Activated T-helper 1 cell treated with Interleukin-2 at 50 U/mL for 16 hours (primary cell): ENCODE results near the gene ABCC3.

Experiments
- DNase-seq: peaks from one replicate; pipeline ENCODE4 v3.0.0-alpha.2; 2020; ENCODE audit warnings: low read depth

The ABCC3 gene

DNA sequence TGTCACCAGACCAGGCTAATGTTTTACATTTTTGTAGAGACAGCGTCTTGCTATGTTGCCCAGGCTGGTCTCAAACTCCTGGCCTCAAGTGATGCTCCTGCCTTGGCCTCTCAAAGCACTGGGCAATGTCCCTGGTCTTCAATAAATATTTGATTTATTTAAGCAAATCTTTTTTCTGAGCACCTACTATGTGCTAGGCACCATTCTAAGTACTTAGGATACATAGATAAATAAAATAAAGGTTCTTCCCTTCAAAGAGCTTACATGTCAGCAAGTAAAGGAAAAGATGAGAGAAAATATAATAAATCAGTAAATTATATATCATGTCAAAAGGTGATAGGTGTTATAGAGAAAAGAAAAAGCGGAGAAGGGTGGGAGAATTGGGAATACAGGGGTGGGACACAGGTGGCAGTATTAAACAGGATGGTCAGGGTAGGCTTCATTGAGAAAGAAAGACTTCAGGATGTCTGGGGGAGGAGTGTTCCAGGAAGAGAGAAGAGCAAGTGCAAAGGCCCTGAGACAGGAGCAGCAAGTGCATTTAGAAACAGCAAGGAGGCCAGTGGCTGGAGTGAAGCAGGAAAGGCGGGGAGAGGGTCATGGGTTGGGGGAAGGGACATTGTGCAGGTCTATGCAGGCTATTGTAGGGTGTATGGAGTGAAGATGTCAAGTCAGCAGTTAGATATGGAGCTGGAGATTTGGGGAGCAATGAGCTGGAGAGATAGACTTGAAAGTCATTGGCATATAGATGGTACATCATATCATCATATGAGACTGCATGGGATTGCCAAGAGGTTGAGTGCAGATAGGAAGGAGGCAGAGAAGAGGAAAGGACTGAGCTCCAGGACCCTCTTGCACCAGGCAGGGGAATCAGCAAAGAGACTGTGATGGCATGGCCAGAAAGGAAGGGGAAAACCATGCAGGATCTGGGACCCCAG, 11.3 kb downstream of the ABCC3 start:
- DNase-seq, result no peak

DNA sequence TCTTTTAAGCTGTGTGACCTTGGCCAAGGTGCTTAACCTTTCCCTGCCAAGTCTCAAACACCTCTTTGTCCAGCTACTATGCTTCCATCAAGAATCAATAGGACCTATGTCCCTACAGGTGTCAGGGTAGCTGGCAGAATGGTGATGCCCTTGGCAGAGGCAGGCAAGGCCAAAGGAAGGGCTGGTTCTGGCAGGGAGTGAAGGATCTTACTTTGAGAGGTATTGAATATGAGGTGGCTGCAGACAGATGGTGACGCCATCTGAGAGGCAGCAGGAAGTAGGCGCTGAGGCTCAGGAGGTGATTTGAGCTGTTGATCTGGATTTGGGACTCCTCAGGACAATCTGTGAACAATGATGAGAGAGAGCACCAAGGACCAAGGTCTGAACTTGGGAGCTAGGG, 12.5 kb downstream of the ABCC3 start:
- DNase-seq, result no peak

DNA sequence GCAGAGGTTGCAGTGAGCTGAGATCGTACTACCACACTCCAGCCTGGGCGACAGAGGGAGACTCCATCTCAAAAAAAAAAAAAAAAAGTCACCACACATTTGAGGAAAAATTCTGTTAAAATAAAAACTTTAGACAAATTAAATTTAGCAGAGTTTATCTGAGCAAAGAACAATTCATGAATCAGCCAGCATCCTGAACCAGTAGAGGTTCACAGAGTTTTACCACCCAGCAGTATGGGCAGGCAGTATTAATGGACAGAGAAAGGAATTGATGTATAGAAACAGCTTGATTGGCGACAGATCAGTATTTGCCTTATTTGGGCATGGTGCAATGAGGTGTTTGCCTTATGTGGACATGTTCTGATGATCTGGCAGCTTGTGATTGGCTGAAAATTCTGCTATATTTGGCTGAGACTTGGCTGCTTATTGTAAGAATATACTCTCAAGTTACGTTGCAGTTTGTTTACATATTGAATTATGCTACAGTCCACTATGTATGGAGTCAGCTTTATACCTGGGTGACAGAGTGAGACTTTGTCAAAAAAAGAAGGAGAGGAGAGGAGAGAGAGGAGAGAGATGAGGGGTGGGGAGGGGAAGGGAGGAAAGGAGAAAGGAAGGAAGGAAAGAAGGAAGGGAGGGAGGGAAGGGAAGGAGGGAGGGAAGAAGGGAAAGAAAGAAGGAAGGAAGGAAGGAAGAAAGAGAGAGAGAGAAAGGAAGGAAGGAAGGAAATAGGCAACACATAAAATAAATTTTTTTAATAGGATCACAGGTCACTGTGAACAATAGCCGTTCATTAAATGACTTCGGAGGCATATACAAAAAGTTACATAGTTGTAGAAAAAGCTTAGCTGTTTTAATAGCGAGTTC, 14.6 kb downstream of the ABCC3 start:
- no peak for DNase-seq

DNA sequence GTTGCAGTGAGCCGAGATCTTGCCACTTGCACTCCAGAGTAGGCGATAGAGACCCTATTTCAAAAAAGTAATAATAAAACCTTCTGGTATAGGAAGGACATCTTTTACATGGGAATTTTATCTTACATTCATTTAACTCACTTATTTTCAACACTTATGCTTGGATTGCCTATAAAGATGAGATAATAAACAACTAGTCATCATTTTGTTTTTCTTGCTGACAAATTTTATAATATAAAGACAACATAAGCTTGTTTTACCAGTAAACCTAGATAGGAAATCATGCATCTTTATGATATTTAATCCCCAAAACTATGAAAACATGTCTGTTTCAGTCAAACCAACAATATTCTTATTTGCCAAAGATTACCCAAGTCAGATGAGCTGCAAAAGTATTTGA, 17.0 kb downstream of the ABCC3 start:
- DNase-seq, result no peak

GRCh38 chr17:50653738-50654137, 19.1 kb downstream of the ABCC3 start:
- DNase-seq, result no peak

DNA sequence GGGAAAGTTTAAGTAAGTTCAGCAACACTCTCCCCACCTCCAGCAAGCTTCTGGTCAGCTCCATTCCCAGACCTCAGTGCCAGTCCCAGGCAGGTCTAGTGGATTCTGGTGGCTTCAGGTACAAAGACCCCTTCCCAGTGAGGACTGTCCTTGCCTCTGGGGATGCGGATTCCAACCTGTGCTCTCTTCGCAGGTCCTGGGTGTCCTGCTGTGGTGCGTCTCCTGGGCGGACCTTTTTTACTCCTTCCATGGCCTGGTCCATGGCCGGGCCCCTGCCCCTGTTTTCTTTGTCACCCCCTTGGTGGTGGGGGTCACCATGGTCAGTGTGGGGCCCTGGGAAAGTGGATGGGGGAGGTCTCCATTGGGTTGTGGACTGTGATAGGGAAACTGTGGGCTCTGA, 21.8 kb downstream of the ABCC3 start:
- no peak for DNase-seq

DNA sequence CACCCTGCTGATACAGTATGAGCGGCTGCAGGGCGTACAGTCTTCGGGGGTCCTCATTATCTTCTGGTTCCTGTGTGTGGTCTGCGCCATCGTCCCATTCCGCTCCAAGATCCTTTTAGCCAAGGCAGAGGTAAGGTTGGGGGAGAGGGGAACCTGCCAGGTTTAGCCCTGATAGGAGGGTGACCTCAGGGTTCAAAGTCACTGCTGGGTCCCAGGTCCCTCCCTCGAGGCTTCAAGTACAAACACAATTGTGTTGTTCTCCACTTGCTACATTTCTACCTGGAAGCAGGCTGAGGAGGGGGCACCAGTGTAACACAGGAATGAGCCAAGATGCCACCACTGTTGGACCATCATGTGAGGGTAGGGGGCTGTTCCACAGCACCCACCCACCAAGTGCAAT, 22.4 kb downstream of the ABCC3 start:
- no peak for DNase-seq

- no peak for DNase-seq
Observed at GRCh38 chr17:50657627-50658026, 22.9 kb downstream of the ABCC3 start.

DNA sequence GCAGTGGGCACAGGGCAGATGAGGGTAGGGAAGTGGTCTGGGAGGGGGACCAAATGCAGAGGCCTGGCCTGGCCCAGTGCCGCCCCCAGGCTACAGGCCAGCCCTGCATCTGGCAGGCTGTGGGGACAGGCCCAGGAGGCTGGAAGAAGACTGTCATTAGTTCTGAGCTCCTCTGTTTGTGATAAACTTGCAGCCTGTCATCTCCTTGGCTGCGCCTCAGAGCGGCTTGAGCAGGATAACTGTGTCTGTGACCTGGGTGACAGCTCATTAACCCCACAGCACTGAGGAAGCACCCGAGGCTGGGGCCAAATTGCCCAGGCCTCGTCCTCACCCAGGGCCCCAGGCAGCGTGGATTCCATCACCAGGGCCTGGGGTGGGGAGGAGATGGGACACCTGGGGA, 23.9 kb downstream of the ABCC3 start:
- no peak for DNase-seq

DNA sequence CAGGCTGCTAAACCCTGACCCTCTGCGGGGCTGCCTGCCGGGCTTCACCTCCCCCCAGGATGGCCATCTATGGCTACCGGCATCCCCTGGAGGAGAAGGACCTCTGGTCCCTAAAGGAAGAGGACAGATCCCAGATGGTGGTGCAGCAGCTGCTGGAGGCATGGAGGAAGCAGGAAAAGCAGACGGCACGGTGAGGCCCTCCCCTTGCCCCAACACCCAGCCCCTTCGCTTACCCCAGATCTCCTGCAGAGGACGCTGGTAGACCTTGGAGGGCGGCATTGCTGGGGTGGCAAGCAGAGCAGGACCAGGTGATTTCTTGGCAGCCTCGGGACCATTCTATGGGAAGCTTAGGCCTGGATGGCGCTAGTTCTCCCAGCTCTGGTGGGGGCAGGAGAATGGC, 24.5 kb downstream of the ABCC3 start:
- DNase-seq, result no peak

GRCh38 chr17:50660042-50660886, 25.6 kb downstream of the ABCC3 start:
- DNase-seq, result no peak

GRCh38 chr17:50660887-50661345, 26.2 kb downstream of the ABCC3 start:
- no peak for DNase-seq

- DNase-seq, result no peak
Observed at GRCh38 chr17:50661348-50661747, 26.7 kb downstream of the ABCC3 start.

- no peak for DNase-seq
Observed at GRCh38 chr17:50661795-50662391, 27.2 kb downstream of the ABCC3 start.

DNA sequence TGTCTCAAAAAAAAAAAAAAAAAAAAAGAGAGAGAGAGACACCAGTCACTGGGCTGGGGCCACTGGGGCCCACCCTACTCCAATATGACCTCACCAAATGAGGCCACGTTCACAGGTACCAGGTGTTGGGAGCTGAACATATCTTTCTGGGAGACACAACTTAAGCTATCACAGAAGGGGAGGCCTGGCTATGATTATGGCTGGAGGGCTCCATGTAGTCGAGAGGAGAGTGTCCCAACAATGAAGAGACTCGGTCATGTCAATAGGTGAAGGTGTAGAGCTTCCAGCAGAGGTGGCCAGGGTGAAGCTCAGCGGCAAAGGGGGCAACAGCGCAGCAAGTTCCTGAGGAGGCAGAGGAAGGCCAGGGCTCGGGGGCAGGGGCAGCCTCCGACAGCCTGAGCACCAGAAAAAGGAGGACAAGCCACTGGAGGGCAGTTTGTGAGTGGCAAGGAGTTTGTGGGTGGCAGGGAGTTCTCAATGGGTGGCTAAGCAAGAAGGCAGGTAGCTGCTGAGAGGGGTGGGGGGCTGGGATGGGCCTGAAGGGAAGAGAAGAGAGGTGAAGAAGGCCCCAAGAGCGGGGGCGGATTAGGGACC, 28.0 kb downstream of the ABCC3 start:
- no peak for DNase-seq

GRCh38 chr17:50663812-50664374, 29.2 kb downstream of the ABCC3 start:
- DNase-seq, result no peak

DNA sequence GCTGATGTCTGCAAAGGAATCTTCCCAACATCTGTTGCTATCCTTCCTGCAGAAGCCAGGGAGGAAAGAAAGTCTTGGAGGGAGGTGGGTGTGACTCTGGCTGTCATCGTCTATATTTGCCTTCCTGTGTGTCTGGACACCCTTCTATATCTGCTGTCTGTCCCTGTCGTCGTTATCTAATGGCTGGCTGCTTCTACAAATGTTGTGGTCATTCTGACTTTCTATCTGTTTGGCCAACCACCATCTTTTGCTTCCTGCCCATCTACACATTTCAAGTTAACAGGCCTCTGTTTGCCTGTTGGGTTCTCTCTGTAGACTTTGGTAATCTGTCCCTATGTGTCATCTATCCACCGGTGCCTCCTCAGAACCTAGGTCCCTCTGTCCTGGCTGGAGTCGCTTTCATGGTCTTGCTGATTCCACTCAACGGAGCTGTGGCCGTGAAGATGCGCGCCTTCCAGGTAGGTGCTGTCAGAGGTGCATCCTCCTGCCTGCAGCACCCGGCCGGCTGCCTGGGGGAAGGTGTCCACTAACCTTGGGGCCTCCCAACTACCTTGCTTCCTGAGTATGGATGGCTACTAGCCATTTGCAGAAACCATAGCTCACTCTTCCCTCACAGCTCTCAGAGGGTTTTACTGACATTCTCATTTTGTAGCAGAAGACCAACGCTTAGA, 30.2 kb downstream of the ABCC3 start:
- DNase-seq, result no peak

- no peak for DNase-seq
Observed at GRCh38 chr17:50665838-50666237, 31.2 kb downstream of the ABCC3 start.

- no peak for DNase-seq
Observed at GRCh38 chr17:50666316-50666715, 31.6 kb downstream of the ABCC3 start.
